GM13976 (cell line): ENCODE measurements around the gene PCCB.

Experiments
- DNase-seq: peaks from one replicate; pipeline ENCODE4 v3.0.0; 2012; ENCODE audit warnings: low spot score
- CTCF ChIP-seq: IDR thresholded peaks from 2 replicates; pipeline ENCODE4 v1.5.1; 2012; ENCODE audit warnings: borderline replicate concordance, mild to moderate bottlenecking; ENCODE audit not compliant: insufficient read depth; ENCODE audit errors: extremely low read depth, missing control alignments, control extremely low read depth
- in situ Hi-C: fragments of 300-500 bp; cut with MboI; formaldehyde crosslinking; loops from one replicate; pipeline ENCODE4 v1.12.0; 2022; ENCODE audit warnings: low sequenced_read_pairs, mixed read lengths, inconsistent platforms; ENCODE audit not compliant: unreplicated experiment

Gene PCCB

GRCh38 chr3:136276049-136276755 lies 26.1 kb downstream of the PCCB start:
- TF ChIP-seq CTCF = no peak
- in situ Hi-C loops = no loop called here
- no peak for DNase-seq

- DNase-seq = no peak
- no peak for TF ChIP-seq CTCF
- in situ Hi-C loops = no loop called here
These were observed 27.0 kb downstream of the PCCB start for GRCh38 chr3:136277115-136277514.

GRCh38 chr3:136277634-136278033 lies 27.5 kb downstream of the PCCB start:
- TF ChIP-seq CTCF = no peak
- no peak for DNase-seq
- in situ Hi-C loops = no loop called here

GRCh38 chr3:136279092-136279491 lies 29.0 kb downstream of the PCCB start:
- TF ChIP-seq CTCF = no peak
- DNase-seq = no peak
- in situ Hi-C loops = no loop called here

- in situ Hi-C loops = no loop called here
- DNase-seq = no peak
- TF ChIP-seq CTCF = no peak
These were observed 30.8 kb downstream of the PCCB start for GRCh38 chr3:136280961-136281360.

GRCh38 chr3:136281966-136282520 lies 31.9 kb downstream of the PCCB start:
- in situ Hi-C loops = no loop called here
- peak; percentile 40 for DNase-seq
- TF ChIP-seq CTCF = no peak
